ENCODE results near the gene ELOA. TPM values are rescaled to one million over a fixed set of nuclear protein-coding genes. Genes with fewer than 3 reads are reported as not detected.

ELOA gene
- total and polyA plus RNA-seq, 2 of the 13 experiments (the other 11 are each of a cell fraction or from before 2014, with no cell fraction given): 14.2 to 28.5 TPM

DNA sequence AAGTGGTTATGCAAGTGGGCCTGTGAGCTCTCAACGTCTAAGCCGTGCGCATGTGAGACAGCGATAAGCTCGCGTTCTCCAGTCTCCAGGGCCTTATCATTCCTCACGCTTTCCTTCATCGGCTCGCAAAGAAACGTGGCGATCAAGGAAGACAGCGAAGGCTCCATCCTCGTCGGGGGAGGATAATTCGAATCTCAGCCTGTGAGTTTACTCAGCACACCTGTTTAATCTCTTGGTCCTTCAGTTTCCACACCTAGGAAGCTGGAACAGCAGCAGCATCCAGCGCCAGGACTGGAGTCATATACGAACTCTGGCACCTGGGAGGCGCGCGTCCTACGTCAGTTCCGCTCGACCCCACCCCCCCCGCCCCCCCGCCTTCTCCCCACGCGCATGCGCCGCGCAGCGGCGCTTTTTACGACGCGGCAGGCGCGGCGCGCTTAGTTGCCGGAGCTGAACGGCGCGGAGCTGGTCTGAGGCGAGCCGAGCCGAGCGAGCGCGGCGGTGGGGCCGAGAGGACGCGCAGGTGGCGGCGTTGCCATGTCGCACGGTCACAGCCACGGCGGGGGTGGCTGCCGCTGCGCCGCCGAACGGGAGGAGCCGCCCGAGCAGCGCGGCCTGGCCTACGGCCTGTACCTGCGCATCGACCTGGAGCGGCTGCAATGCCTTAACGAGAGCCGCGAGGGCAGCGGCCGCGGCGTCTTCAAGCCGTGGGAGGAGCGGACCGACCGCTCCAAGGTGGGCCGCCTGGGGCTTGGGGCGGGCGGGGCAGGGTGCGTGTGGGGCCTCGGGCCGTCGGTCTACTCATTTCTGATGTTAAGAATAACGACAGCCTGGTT is 34.9 kb downstream of the ELOA start, which contains the start of gene PITHD1 (continued):
- TF ChIP-seq, protein P1, sequence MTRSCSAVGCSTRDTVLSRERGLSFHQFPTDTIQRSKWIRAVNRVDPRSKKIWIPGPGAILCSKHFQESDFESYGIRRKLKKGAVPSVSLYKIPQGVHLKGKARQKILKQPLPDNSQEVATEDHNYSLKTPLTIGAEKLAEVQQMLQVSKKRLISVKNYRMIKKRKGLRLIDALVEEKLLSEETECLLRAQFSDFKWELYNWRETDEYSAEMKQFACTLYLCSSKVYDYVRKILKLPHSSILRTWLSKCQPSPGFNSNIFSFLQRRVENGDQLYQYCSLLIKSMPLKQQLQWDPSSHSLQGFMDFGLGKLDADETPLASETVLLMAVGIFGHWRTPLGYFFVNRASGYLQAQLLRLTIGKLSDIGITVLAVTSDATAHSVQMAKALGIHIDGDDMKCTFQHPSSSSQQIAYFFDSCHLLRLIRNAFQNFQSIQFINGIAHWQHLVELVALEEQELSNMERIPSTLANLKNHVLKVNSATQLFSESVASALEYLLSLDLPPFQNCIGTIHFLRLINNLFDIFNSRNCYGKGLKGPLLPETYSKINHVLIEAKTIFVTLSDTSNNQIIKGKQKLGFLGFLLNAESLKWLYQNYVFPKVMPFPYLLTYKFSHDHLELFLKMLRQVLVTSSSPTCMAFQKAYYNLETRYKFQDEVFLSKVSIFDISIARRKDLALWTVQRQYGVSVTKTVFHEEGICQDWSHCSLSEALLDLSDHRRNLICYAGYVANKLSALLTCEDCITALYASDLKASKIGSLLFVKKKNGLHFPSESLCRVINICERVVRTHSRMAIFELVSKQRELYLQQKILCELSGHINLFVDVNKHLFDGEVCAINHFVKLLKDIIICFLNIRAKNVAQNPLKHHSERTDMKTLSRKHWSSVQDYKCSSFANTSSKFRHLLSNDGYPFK (CRISPR knock-in tag; IDR thresholded peaks at IDR 0.05; ENCODE audit: borderline replicate concordance): 0 out of 2 replicates have a peak, but pooled peaks have one; percentile 34
- TF ChIP-seq ZSCAN21 (CRISPR knock-in tag; IDR thresholded peaks at IDR 0.05; ENCODE audit: borderline replicate concordance): peak; percentile 56; the same call in 1 of the 2 replicates
- TF ChIP-seq, protein P2, sequence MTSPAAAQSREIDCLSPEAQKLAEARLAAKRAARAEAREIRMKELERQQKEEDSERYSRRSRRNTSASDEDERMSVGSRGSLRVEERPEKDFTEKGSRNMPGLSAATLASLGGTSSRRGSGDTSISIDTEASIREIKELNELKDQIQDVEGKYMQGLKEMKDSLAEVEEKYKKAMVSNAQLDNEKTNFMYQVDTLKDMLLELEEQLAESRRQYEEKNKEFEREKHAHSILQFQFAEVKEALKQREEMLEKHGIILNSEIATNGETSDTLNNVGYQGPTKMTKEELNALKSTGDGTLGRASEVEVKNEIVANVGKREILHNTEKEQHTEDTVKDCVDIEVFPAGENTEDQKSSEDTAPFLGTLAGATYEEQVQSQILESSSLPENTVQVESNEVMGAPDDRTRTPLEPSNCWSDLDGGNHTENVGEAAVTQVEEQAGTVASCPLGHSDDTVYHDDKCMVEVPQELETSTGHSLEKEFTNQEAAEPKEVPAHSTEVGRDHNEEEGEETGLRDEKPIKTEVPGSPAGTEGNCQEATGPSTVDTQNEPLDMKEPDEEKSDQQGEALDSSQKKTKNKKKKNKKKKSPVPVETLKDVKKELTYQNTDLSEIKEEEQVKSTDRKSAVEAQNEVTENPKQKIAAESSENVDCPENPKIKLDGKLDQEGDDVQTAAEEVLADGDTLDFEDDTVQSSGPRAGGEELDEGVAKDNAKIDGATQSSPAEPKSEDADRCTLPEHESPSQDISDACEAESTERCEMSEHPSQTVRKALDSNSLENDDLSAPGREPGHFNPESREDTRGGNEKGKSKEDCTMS (CRISPR knock-in tag; conservative IDR thresholded peaks at IDR 0.05): no peak
- peak; percentile 50; the same call in 1 of the 2 replicates for TF ChIP-seq ZNF430 (CRISPR knock-in tag; IDR thresholded peaks at IDR 0.05)
- TF ChIP-seq NRL (CRISPR knock-in tag; IDR thresholded peaks at IDR 0.05; ENCODE audit: borderline replicate concordance): peak; percentile 32; the same call in 1 of the 2 replicates
- peak; percentile 53 for TF ChIP-seq ETV5 (CRISPR knock-in tag; IDR thresholded peaks at IDR 0.05; ENCODE audit: borderline replicate concordance)
- no peak for TF ChIP-seq ZNF629 (CRISPR knock-in tag; conservative IDR thresholded peaks at IDR 0.05)
- TF ChIP-seq TBX2 (CRISPR knock-in tag; IDR thresholded peaks at IDR 0.05; ENCODE audit: borderline replicate concordance): peak; percentile 50
- TF ChIP-seq MEIS1 (CRISPR knock-in tag; IDR thresholded peaks at IDR 0.05; ENCODE audit: borderline replicate concordance): no peak
- no peak for TF ChIP-seq ZNF34 (CRISPR knock-in tag; IDR thresholded peaks at IDR 0.05; ENCODE audit: borderline replicate concordance)
- no peak for TF ChIP-seq HMG20A (CRISPR knock-in tag; IDR thresholded peaks at IDR 0.05; ENCODE audit: borderline replicate concordance)
- no peak for TF ChIP-seq ZNF652 (CRISPR knock-in tag; IDR thresholded peaks at IDR 0.05; ENCODE audit: borderline replicate concordance, low read depth)
- TF ChIP-seq ZNF354B (CRISPR knock-in tag; IDR thresholded peaks at IDR 0.05): 0 out of 2 replicates have a peak, but pooled peaks have one; percentile 35
- peak; percentile 26 for TF ChIP-seq HNRNPK (IDR thresholded peaks at IDR 0.05; ENCODE audit: low read depth, low read length, poor library complexity, severe bottlenecking)
- TF ChIP-seq, protein P3, sequence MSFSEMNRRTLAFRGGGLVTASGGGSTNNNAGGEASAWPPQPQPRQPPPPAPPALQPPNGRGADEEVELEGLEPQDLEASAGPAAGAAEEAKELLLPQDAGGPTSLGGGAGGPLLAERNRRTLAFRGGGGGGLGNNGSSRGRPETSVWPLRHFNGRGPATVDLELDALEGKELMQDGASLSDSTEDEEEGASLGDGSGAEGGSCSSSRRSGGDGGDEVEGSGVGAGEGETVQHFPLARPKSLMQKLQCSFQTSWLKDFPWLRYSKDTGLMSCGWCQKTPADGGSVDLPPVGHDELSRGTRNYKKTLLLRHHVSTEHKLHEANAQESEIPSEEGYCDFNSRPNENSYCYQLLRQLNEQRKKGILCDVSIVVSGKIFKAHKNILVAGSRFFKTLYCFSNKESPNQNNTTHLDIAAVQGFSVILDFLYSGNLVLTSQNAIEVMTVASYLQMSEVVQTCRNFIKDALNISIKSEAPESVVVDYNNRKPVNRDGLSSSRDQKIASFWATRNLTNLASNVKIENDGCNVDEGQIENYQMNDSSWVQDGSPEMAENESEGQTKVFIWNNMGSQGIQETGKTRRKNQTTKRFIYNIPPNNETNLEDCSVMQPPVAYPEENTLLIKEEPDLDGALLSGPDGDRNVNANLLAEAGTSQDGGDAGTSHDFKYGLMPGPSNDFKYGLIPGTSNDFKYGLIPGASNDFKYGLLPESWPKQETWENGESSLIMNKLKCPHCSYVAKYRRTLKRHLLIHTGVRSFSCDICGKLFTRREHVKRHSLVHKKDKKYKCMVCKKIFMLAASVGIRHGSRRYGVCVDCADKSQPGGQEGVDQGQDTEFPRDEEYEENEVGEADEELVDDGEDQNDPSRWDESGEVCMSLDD (CRISPR knock-in tag; IDR thresholded peaks at IDR 0.05; ENCODE audit: borderline replicate concordance): no peak
- no peak for TF ChIP-seq MTA3 (CRISPR knock-in tag; IDR thresholded peaks at IDR 0.05)
- no peak for TF ChIP-seq ZNF460 (CRISPR knock-in tag; IDR thresholded peaks at IDR 0.05; ENCODE audit: borderline replicate concordance)
- TF ChIP-seq, protein P4, sequence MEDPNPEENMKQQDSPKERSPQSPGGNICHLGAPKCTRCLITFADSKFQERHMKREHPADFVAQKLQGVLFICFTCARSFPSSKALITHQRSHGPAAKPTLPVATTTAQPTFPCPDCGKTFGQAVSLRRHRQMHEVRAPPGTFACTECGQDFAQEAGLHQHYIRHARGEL (CRISPR knock-in tag; IDR thresholded peaks at IDR 0.05): 0 out of 2 replicates have a peak, but pooled peaks have one; percentile 42
- no peak for TF ChIP-seq ZMYM2 (CRISPR knock-in tag; IDR thresholded peaks at IDR 0.05)
